Heart left ventricle (tissue), 16 donors: ENCODE results near the gene FHL5. TPM values are rescaled to one million over a fixed set of nuclear protein-coding genes. Genes with fewer than 3 reads are reported as not detected.
"Not testable (repeated sequence)": the region's sequence is repeated elsewhere in the genome, so short reads cannot be mapped to it uniquely, and the experiment has no call there.

ENCODE experiments used
- ATAC-seq, 4 donors: fragments of 200-7000 bp; cut with Tn5 transposase; one replicate each; pipeline ENCODE4 v1.9.1; 2020 to 2022; ENCODE audit warnings: moderate library complexity in 4 of 4, mild to moderate bottlenecking in 3 of 4, moderate number of reproducible peaks in 1 of 4
- DNase-seq, 5 donors: peaks; one replicate each; pipeline ENCODE4 v3.0.0-alpha.2; 2020
- H3K27ac ChIP-seq, 12 donors: fragments of 200-600 bp; sonication (generic) in 4 of 12; one replicate each; pipeline versions ENCODE4 v1.5.0 to v1.8.0; 2016 to 2022; ENCODE audit warnings: mild to moderate bottlenecking in 2 of 12
- H3K27me3 ChIP-seq, 9 donors: fragments of 200-600 bp; sonication (generic) in 2 of 9; one replicate each; pipeline versions ENCODE4 v1.5.1 to v1.8.0; 2016 to 2022; ENCODE audit warnings: mild to moderate bottlenecking in 3 of 9
- H3K36me3 ChIP-seq, 9 donors: fragments of 200-600 bp; sonication (generic) in 2 of 9; one replicate each; pipeline versions ENCODE4 v1.5.0 to v1.8.0; 2018 to 2022; ENCODE audit warnings: mild to moderate bottlenecking in 2 of 9
- H3K4me1 ChIP-seq, 12 donors: fragments of 200-600 bp; sonication (generic) in 4 of 12; one replicate each; pipeline versions ENCODE4 v1.5.0 to v1.8.0; 2016 to 2022; ENCODE audit warnings: mild to moderate bottlenecking in 3 of 12
- H3K4me3 ChIP-seq, 12 donors: fragments of 200-600 bp; sonication (generic) in 4 of 12; one replicate each; pipeline versions ENCODE4 v1.5.0 to v1.8.0; 2017 to 2022; ENCODE audit warnings: mild to moderate bottlenecking in 9 of 12, moderate library complexity in 4 of 12
- H3K9me3 ChIP-seq, 12 donors: fragments of 200-600 bp; sonication (generic) in 4 of 12; one replicate each; pipeline versions ENCODE4 v1.5.0 to v1.8.0; 2016 to 2022; ENCODE audit warnings: mild to moderate bottlenecking in 1 of 12
- POLR2A ChIP-seq, 2 donors: fragments of 450-650 bp; IDR thresholded peaks; one replicate each; pipeline ENCODE4 v1.6.1; 2017; ENCODE audit warnings: antibody characterized with exemption in 2 of 2, mild to moderate bottlenecking in 2 of 2, moderate library complexity in 2 of 2
- WGBS, 4 donors: extraction: QIAGEN DNeasy Blood & Tissue Kit in 2 of 4; methylation state at CpG; one replicate each; pipeline versions ENCODE4 v1.1.5 to v1.1.7; 2013 to 2018; 5-methylcytosine and 5-hydroxymethylcytosine counted together
- intact Hi-C, 10 donors: fragments of 100-400 bp; cut with DNase I; formaldehyde crosslinking; loops; one replicate each; pipeline versions ENCODE4 v1.11.1 to v1.14.2; 2022
- polyA plus RNA-seq, 2 donors: library from polyadenylated mRNA; stranded (reverse); fragments of 200-250 nt; gene quantifications; one replicate each; pipeline ENCODE4 v1.2.3, GENCODE V29; 2013
- total RNA-seq, 9 donors: library from RNA; depleted of rRNA in 2 of 9; stranded (reverse); fragments of >200 nt in 2 of 9; fragmentation: NEBNext Ultra II Directional in 3 of 9; extraction: Animal tissue kit (Norgen Biotek cat#: 25700) in 3 of 9; gene quantifications; one replicate each; pipeline versions ENCODE4 v1.1.0 to v1.2.4, GENCODE V29; 2016 to 2023
- TF ChIP-seq, protein P1 (sequence below), 12 donors: fragments of 200-600 bp; sonication (generic) in 4 of 12; IDR thresholded peaks; one replicate each; pipeline versions ENCODE4 v1.5.0 to v1.8.0; 2018 to 2022; ENCODE audit warnings: antibody characterized with exemption in 12 of 12, mild to moderate bottlenecking in 5 of 12
- donor health status: ischemic (EF 13 %, LVEDD 7.1; RV severe dilation, severe dysfunction).
- donor health status: healthy with polysubstance abuse.
- donor health status: DM: no; HTN: yes; CAD: no.
- donor health status: DM: no; HTN: no; CAD: no.
- donor health status: ischemic (EF 25% LVEDD 6.9; RV normal size, moderate dysfunction).
- donor health status: ischemic (EF 25% LVEDD 5.7; RV mildly dilated, moderate dysfunction).
- donor health status: healthy.
- donor health status: DM: yes; HTN: yes; CAD: no.
- donor health status: ischemic (EF 35%, LVEDD 5.7; RV mildly dilated, moderate dysfunction).
- donor health status: nonischemic (EF 11% LVEDD 7.7; RV severe dilation, severe dysfunction).
- donor health status: DM: yes; HTN: yes; CAD: no.
- donor health status: PGD.
- donor health status: ischemic (EF 29% LVEDD 5.4; RV normal size, mild dysfunction).
- donor health status: nonischemic (EF 23%, LVEDD 6.1; RV moderate dilation, normal function).

FHL5 gene
- total and polyA plus RNA-seq, 11 donors: 1.5 to 17.9 (median 4.1) TPM

DNA sequence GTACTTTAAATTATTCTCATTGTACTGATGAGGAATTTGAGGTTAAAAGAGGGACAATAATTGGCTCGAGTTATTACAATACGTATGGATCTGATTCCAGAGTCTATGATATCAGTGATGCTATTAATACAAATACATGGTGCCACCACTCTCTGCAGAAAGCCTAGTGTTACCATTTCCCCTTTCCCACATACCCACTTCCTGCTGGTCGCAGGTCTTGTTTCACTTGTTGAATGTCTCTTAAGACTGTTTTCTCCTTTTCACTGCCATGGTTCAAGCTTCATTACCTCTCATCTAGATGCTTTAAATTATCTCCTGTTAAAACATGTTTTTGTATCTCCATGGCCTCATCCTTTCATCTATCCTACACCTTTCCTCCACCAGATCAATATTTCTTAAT, 62.0 kb downstream of the FHL5 start:
- Histone ChIP-seq H3K27me3 (no peaks in the 10 kb centered on the region), H3K36me3 (no peaks in the 10 kb centered on the region), H3K27ac (no peak overlapping the region), H3K4me3 (no peak overlapping the region), H3K4me1 (no peaks in the 10 kb centered on the region), H3K9me3 (no peaks in the 10 kb centered on the region)
- DNase-seq (no peak), ATAC-seq (no peak)
- TF ChIP-seq POLR2A (IDR thresholded peaks at IDR 0.05): no peak
- TF ChIP-seq, protein P1, sequence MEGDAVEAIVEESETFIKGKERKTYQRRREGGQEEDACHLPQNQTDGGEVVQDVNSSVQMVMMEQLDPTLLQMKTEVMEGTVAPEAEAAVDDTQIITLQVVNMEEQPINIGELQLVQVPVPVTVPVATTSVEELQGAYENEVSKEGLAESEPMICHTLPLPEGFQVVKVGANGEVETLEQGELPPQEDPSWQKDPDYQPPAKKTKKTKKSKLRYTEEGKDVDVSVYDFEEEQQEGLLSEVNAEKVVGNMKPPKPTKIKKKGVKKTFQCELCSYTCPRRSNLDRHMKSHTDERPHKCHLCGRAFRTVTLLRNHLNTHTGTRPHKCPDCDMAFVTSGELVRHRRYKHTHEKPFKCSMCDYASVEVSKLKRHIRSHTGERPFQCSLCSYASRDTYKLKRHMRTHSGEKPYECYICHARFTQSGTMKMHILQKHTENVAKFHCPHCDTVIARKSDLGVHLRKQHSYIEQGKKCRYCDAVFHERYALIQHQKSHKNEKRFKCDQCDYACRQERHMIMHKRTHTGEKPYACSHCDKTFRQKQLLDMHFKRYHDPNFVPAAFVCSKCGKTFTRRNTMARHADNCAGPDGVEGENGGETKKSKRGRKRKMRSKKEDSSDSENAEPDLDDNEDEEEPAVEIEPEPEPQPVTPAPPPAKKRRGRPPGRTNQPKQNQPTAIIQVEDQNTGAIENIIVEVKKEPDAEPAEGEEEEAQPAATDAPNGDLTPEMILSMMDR (IDR thresholded peaks at IDR 0.05): no peak
- intact Hi-C loops: loop anchor here (5.0 to 10.0 kb wide), 7 partner anchors 83 to 432 kb away; partner anchors contain the start of gene NDUFAF4 (in 9 of the 10)
- WGBS, 4 donors: 41 to 66% (median 57%) methylated on average over 3 of the region's 3 CpGs

DNA sequence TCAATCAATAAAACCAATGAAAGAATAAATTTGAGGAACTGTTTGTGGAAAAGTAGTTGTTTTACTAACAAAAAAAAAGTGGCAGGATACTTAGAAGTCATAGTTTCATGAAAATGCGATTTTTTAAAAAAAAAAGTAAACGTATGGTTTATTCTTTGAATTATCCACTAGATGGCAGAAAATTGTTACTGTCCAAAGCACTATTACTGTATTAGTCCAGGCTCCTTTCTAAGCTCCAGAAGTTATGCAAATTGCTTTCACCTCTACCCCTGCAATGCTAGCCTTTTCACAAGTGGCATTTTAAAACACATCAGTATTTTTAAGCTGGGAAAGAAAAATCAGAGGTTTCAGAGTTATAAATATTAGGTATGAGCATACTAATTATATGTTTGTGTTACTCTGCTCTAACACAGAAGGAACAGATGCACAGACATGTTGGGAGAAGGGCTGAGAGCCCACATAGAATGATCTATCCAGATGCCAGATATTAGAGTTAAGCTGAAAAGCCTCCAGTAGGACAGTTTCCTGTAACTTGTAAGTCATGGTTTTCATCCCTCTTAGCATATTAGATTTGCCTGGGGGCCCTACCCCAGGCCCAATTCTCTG, 63.9 kb downstream of the FHL5 start:
- ATAC-seq (peak in 3 of 4 donors; percentile 42 to 69 (median 48)), DNase-seq (no peak)
- Histone ChIP-seq H3K4me1 (no peaks in the 10 kb centered on the region), H3K9me3 (no peaks in the 10 kb centered on the region), H3K36me3 (no peaks in the 10 kb centered on the region), H3K27ac (no peak overlapping the region), H3K27me3 (no peaks in the 10 kb centered on the region), H3K4me3 (no peak overlapping the region)
- 8 to 12% (median 9%) methylated on average over 2 of the region's 2 CpGs for WGBS, 4 donors
- TF ChIP-seq, protein P1 (IDR thresholded peaks at IDR 0.05): peak; percentile 19 to 62 (median 42)
- TF ChIP-seq POLR2A (IDR thresholded peaks at IDR 0.05): no peak
- intact Hi-C loops: loop anchor here in 9 of 10 donors (2.0 to 10.0 kb wide), 10 partner anchors 85 to 434 kb away; partner anchors contain the start of gene NDUFAF4 (in 9 of the 9)

DNA sequence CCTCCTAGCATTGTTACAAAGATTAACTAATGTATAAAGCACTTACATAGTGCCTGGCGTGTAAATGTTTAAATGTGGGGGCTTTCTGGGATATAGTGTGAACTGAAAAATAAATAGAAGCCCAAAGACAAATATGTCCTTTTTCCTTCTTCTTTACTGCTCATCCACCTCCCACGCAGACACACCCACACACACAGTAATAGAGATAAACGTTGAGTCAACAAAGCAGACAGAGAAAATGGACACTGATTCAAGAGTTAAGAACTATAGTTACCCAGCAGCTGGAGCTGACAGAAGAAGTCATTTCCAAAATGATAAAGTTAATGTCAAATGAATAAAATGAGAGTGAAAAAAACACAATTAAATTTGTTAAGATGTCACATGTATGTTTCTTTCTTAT, 68.3 kb downstream of the FHL5 start:
- Histone ChIP-seq H3K36me3 (no peaks in the 10 kb centered on the region), H3K27me3 (peaks cover 0 to 11% (median 0%) of the 10 kb centered on the region in 9 donors), H3K27ac (no peak overlapping the region), H3K9me3 (no peaks in the 10 kb centered on the region), H3K4me3 (no peak overlapping the region), H3K4me1 (no peaks in the 10 kb centered on the region)
- 54 to 63% (median 58%) methylated on average over 3 of the region's 3 CpGs for WGBS, 4 donors
- ATAC-seq (no peak), DNase-seq (no peak)
- TF ChIP-seq, protein P1 (IDR thresholded peaks at IDR 0.05): no peak
- no peak for TF ChIP-seq POLR2A (IDR thresholded peaks at IDR 0.05)
- intact Hi-C loops: no loop called here

DNA sequence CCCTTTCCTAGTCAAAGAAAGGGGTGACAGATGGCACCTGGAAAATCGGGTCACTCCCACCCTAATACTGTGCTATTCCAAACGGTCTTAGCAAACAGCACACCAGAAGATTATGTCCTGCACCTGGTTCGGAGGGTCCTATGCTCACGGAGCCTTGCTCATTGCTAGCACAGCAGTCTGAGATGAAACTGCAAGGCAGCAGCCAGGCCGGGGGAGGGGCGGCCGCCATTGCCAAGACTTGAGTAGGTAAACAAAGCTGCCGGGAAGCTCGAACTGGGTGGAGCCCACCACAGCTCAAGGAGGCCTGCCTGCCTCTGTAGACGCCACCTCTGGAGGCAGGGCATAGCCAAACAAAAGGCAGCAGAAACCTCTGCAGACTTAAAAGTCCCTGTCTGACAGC, 75.1 kb downstream of the FHL5 start:
- H3K27ac ChIP-seq, intact Hi-C loops, DNase-seq, H3K4me1 ChIP-seq, H3K36me3 ChIP-seq, ATAC-seq, H3K4me3 ChIP-seq, H3K9me3 ChIP-seq: not testable (repeated sequence)
- WGBS, 4 donors: 68 to 76% (median 72%) methylated on average over 10 of the region's 10 CpGs
- H3K27me3 ChIP-seq: peaks cover 0 to 11% (median 0%) of the 10 kb centered on the region in 9 donors

DNA sequence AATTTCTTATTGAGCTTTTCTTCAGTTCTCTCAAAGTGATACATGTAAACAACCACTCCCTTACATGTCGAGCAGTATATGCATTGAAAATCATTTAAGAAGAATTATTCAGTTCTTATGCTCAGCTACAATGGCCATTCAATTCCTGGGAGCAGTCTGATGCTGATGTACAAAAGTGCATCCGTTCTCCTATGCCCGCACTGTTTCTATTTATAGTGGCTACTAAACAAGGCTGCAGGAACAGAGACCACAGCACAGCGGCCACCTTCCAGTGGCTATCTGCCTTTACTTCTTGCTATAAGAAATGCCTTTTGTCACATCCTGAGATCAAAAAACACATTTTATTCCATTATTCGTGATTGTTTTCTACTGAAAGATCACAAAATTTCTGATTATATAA, 82.2 kb downstream of the FHL5 start:
- DNase-seq (no peak), ATAC-seq (no peak)
- Histone ChIP-seq H3K9me3 (no peaks in the 10 kb centered on the region), H3K4me3 (no peak overlapping the region), H3K27me3 (no peaks in the 10 kb centered on the region), H3K27ac (peak overlapping the region in 2 of 12 donors; percentile 2 to 5), H3K4me1 (no peaks in the 10 kb centered on the region), H3K36me3 (no peaks in the 10 kb centered on the region)
- TF ChIP-seq POLR2A (IDR thresholded peaks at IDR 0.05): no peak
- intact Hi-C loops: no loop called here
- 34 to 46% (median 39%) methylated on average over 5 of the region's 5 CpGs for WGBS, 4 donors
